ENCODE data around the gene CYP2J2. TPM values are rescaled to one million over a fixed set of nuclear protein-coding genes. Genes with fewer than 3 reads are reported as not detected.
"Not testable (repeated sequence)": the region's sequence is repeated elsewhere in the genome, so short reads cannot be mapped to it uniquely, and the experiment has no call there.

The CYP2J2 gene
- total and polyA plus RNA-seq, 2 donors (not counting 1 experiment from before 2014, with no cell fraction given), result 0.34 to 0.91 TPM

DNA sequence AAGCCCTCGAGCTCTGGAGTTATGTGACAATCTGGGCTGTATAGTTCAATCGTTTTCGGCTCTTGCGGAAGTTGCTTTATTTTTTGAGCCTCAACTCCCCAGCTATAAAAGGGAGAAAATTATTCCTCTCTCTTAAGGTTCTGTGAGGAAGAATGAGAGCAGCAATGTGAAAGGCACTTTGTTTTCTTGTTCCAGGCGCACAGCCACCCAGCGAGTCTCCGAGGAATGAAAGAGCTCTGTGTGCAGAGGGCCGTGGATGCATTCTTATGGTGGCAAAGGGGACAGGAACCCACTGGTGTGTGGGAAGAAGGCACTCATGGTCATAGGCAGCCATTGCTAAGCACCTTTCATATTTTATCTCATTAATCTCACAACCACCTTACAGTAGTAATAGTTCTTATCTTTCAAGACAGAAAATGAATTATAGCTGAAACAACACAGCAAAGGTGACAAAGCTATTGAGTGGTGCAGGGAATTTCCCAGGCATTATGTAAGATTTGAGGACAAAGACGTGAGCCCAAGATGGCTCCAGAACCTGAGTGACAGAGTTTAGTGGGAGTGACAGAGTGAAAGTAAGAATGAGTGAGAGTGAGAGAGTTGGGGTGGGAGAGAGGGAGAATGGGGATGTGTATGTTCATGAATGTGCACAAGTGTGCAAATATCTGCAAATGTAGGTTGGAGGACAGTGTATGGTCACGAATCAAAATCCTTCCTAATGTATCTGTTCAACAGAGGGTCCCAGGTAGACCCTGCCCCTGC is 9.4 kb downstream of the CYP2J2 start:
- no peak for ATAC-seq (ENCODE audit: low read depth)
- Histone ChIP-seq H3K36me3 (replicated peaks in 1 of 2; ENCODE audit: control extremely low read depth in 1 of 2, control insufficient read depth in 1 of 2, extremely low read depth in 1 of 2, insufficient read depth in 2 of 2, low read length in 1 of 2) (no peaks in the 10 kb centered on the region), H3K4me3 (ENCODE audit: control extremely low read depth in 1 of 5, extremely low read depth in 1 of 5, insufficient read depth in 1 of 5, low read depth in 2 of 5, low read length in 4 of 5) (no peak overlapping the region), H4K20me1 (ENCODE audit: control insufficient read depth, insufficient read depth, low read length, poor library complexity, severe bottlenecking) (no peaks in the 10 kb centered on the region), H3K27me3 (replicated peaks in 1 of 4; ENCODE audit: control extremely low read depth in 1 of 4, control insufficient read depth in 3 of 4, insufficient read depth in 4 of 4, low read length in 3 of 4) (no peaks in the 10 kb centered on the region), H3K4me1 (ENCODE audit: control insufficient read depth in 2 of 2, insufficient read depth in 2 of 2, low read length in 2 of 2) (no peaks in the 10 kb centered on the region), H3K27ac (ENCODE audit: low read length in 2 of 2) (no peak overlapping the region), H3K79me2 (ENCODE audit: control insufficient read depth, insufficient read depth, low read length) (no peaks in the 10 kb centered on the region), H2AFZ (ENCODE audit: insufficient read depth, low read depth, low read length, poor library complexity, severe bottlenecking) (no peak overlapping the region), H3K4me2 (replicated peaks; ENCODE audit: low read depth, low read length, poor library complexity, severe bottlenecking) (no peak overlapping the region), H3K9ac (ENCODE audit: low read length) (no peak overlapping the region), H3K9me3 (ENCODE audit: control extremely low read depth in 1 of 3, control insufficient read depth in 2 of 3, insufficient read depth in 1 of 3, low read length in 2 of 3) (no peaks in the 10 kb centered on the region)
- no peak for DNase-seq
- Mint-ChIP-seq H3K27ac (no peak overlapping the region), H3K4me3 (no peak overlapping the region), H3K27me3 (peaks cover 18% of the 10 kb centered on the region), H3K4me1 (no peaks in the 10 kb centered on the region), H3K9me3 (ENCODE audit: insufficient read depth) (no peaks in the 10 kb centered on the region)
- no peak for TF ChIP-seq EZH2 (IDR thresholded peaks at IDR 0.05; ENCODE audit: borderline replicate concordance, insufficient read depth, low read depth, low read length, poor library complexity, severe bottlenecking)
- TF ChIP-seq, protein P1, sequence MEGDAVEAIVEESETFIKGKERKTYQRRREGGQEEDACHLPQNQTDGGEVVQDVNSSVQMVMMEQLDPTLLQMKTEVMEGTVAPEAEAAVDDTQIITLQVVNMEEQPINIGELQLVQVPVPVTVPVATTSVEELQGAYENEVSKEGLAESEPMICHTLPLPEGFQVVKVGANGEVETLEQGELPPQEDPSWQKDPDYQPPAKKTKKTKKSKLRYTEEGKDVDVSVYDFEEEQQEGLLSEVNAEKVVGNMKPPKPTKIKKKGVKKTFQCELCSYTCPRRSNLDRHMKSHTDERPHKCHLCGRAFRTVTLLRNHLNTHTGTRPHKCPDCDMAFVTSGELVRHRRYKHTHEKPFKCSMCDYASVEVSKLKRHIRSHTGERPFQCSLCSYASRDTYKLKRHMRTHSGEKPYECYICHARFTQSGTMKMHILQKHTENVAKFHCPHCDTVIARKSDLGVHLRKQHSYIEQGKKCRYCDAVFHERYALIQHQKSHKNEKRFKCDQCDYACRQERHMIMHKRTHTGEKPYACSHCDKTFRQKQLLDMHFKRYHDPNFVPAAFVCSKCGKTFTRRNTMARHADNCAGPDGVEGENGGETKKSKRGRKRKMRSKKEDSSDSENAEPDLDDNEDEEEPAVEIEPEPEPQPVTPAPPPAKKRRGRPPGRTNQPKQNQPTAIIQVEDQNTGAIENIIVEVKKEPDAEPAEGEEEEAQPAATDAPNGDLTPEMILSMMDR (IDR thresholded peaks at IDR 0.05), result no peak
- intact Hi-C loops (cut with micrococcal nuclease), result no loop called here
- ChIA-PET POLR2A (no interaction called here), CTCF (interaction anchor here (1.0 kb wide), 1 partner anchor 30 kb away, joined by 4 read pairs; no protein-coding TSS in a partner anchor)
- WGBS (ENCODE audit: insufficient coverage), result 85% methylated on average over 3 of the region's 10 CpGs

DNA sequence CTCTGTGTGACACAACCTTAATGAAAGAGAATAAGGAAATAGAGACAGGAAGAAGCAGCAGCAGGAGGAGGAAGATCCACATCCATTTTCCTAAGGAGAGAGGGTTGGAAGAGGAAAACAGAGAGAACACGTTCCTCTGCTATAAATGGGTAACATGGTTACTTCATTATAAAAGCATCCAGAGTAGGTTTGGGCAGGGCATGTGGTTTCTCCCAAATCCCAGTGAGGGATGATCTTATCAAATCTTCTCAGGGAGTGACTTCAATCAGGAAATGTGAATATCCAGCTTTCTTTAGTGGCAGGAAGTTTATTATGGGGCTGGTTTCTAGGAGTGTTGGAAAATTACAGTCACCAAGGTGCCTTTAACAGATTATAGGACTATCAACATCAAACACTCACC is 11.1 kb downstream of the CYP2J2 start:
- Histone ChIP-seq H3K4me3 (ENCODE audit: control extremely low read depth in 1 of 5, extremely low read depth in 1 of 5, insufficient read depth in 1 of 5, low read depth in 2 of 5, low read length in 4 of 5) (no peak overlapping the region), H3K36me3 (replicated peaks in 1 of 2; ENCODE audit: control extremely low read depth in 1 of 2, control insufficient read depth in 1 of 2, extremely low read depth in 1 of 2, insufficient read depth in 2 of 2, low read length in 1 of 2) (no peaks in the 10 kb centered on the region), H3K9ac (ENCODE audit: low read length) (no peak overlapping the region), H4K20me1 (ENCODE audit: control insufficient read depth, insufficient read depth, low read length, poor library complexity, severe bottlenecking) (no peaks in the 10 kb centered on the region), H3K9me3 (ENCODE audit: control extremely low read depth in 1 of 3, control insufficient read depth in 2 of 3, insufficient read depth in 1 of 3, low read length in 2 of 3) (no peaks in the 10 kb centered on the region), H3K27ac (ENCODE audit: low read length in 2 of 2) (no peak overlapping the region), H3K27me3 (replicated peaks in 1 of 4; ENCODE audit: control extremely low read depth in 1 of 4, control insufficient read depth in 3 of 4, insufficient read depth in 4 of 4, low read length in 3 of 4) (no peaks in the 10 kb centered on the region), H3K4me1 (ENCODE audit: control insufficient read depth in 2 of 2, insufficient read depth in 2 of 2, low read length in 2 of 2) (no peaks in the 10 kb centered on the region), H3K4me2 (replicated peaks; ENCODE audit: low read depth, low read length, poor library complexity, severe bottlenecking) (no peak overlapping the region), H2AFZ (ENCODE audit: insufficient read depth, low read depth, low read length, poor library complexity, severe bottlenecking) (no peak overlapping the region), H3K79me2 (ENCODE audit: control insufficient read depth, insufficient read depth, low read length) (no peaks in the 10 kb centered on the region)
- H3K9me3 Mint-ChIP-seq (ENCODE audit: insufficient read depth), result no peaks in the 10 kb centered on the region
- DNase-seq (no peak), ATAC-seq (ENCODE audit: low read depth) (no peak)
- POLR2A ChIA-PET, result no interaction called here
- no peak overlapping the region for H3K4me3 Mint-ChIP-seq
- no peak overlapping the region for H3K27ac Mint-ChIP-seq
- CTCF ChIA-PET, result interaction anchor here (0.6 kb wide), 1 partner anchor 1156 kb away, joined by 3 read pairs; no protein-coding TSS in a partner anchor
- intact Hi-C loops (cut with micrococcal nuclease), result no loop called here
- WGBS (ENCODE audit: insufficient coverage), result no CpG with 5 or more reads among the region's 1 CpG
- peaks cover 10% of the 10 kb centered on the region for H3K27me3 Mint-ChIP-seq
- H3K4me1 Mint-ChIP-seq, result no peaks in the 10 kb centered on the region
- TF ChIP-seq, protein P1 (IDR thresholded peaks at IDR 0.05), result no peak
- no peak for TF ChIP-seq EZH2 (IDR thresholded peaks at IDR 0.05; ENCODE audit: borderline replicate concordance, insufficient read depth, low read depth, low read length, poor library complexity, severe bottlenecking)

DNA sequence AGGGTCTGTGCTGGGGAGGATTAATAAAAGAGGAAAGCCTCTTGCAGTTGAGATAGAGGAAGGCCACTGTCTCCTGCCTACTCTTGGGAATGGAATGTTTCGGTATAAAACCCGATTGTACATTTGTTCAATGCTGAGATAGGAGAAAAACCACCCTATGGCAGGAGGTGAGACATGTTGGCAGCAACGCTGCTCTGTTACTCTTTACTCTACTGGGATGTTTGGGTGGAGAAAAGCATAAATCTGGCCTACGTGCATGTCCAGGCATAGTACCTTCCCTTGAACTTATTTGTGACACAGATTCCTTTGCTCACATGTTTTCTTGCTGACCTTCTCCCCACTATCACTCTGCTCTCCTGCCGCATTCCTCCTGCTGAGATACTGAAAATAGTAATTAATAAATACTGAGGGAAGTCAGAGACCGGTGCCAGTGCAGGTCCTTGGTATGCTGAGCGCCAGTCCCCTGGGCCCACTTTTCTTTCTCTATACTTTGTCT is 11.7 kb downstream of the CYP2J2 start:
- H3K4me1 ChIP-seq (ENCODE audit: control insufficient read depth in 2 of 2, insufficient read depth in 2 of 2, low read length in 2 of 2); H3K4me3 ChIP-seq (ENCODE audit: control extremely low read depth in 1 of 5, extremely low read depth in 1 of 5, insufficient read depth in 1 of 5, low read depth in 2 of 5, low read length in 4 of 5); H3K27me3 Mint-ChIP-seq; intact Hi-C loops (cut with micrococcal nuclease); H3K36me3 ChIP-seq (replicated peaks in 1 of 2; ENCODE audit: control extremely low read depth in 1 of 2, control insufficient read depth in 1 of 2, extremely low read depth in 1 of 2, insufficient read depth in 2 of 2, low read length in 1 of 2); DNase-seq; H3K27ac ChIP-seq (ENCODE audit: low read length in 2 of 2); H4K20me1 ChIP-seq (ENCODE audit: control insufficient read depth, insufficient read depth, low read length, poor library complexity, severe bottlenecking); H3K27me3 ChIP-seq (replicated peaks in 1 of 4; ENCODE audit: control extremely low read depth in 1 of 4, control insufficient read depth in 3 of 4, insufficient read depth in 4 of 4, low read length in 3 of 4); H3K9me3 Mint-ChIP-seq (ENCODE audit: insufficient read depth); H3K79me2 ChIP-seq (ENCODE audit: control insufficient read depth, insufficient read depth, low read length); ATAC-seq (ENCODE audit: low read depth); H3K4me1 Mint-ChIP-seq; H3K9ac ChIP-seq (ENCODE audit: low read length); POLR2A ChIA-PET; H3K4me3 Mint-ChIP-seq; H2AFZ ChIP-seq (ENCODE audit: insufficient read depth, low read depth, low read length, poor library complexity, severe bottlenecking); H3K27ac Mint-ChIP-seq; H3K4me2 ChIP-seq (replicated peaks; ENCODE audit: low read depth, low read length, poor library complexity, severe bottlenecking); CTCF ChIA-PET; H3K9me3 ChIP-seq (ENCODE audit: control extremely low read depth in 1 of 3, control insufficient read depth in 2 of 3, insufficient read depth in 1 of 3, low read length in 2 of 3): not testable (repeated sequence)
- no CpG with 5 or more reads among the region's 7 CpGs for WGBS (ENCODE audit: insufficient coverage)
